Loucy (cell line): ENCODE measurements around the gene HTRA3.

Experiments
- H2AFZ ChIP-seq: fragments of 200-600 bp; sonication (generic); 2 replicates; pipeline ENCODE4 v1.6.0; 2016; ENCODE audit warnings: antibody characterized with exemption, mild to moderate bottlenecking, low read length, moderate library complexity
- H3F3A ChIP-seq: fragments of 200-600 bp; 2 replicates; pipeline ENCODE4 v1.6.0; 2016; ENCODE audit warnings: antibody characterized with exemption, low read depth, mild to moderate bottlenecking
- H3K27me3 ChIP-seq: fragments of 200-600 bp; sonication (generic); 2 replicates; pipeline ENCODE4 v1.6.1; 2014; ENCODE audit warnings: low read length, mild to moderate bottlenecking; ENCODE audit not compliant: insufficient read depth, poor library complexity, severe bottlenecking
- H3K36me3 ChIP-seq: fragments of 200-600 bp; sonication (generic); 2 replicates; pipeline ENCODE4 v1.6.1; 2016; ENCODE audit warnings: low read length; ENCODE audit not compliant: insufficient read depth
- H3K4me1 ChIP-seq: fragments of 200-600 bp; sonication (generic); 2 replicates; pipeline ENCODE4 v1.5.1; 2014; ENCODE audit warnings: low read length, mild to moderate bottlenecking; ENCODE audit not compliant: insufficient read depth, poor library complexity, severe bottlenecking
- H3K4me2 ChIP-seq: fragments of 200-600 bp; sonication (generic); 2 replicates; pipeline ENCODE4 v1.6.0; 2014; ENCODE audit warnings: antibody characterized with exemption, low read length, low read depth, mild to moderate bottlenecking; ENCODE audit not compliant: poor library complexity, severe bottlenecking
- H3K4me3 ChIP-seq: fragments of 200-600 bp; sonication (generic); 2 replicates; pipeline ENCODE4 v1.5.1; 2014; ENCODE audit warnings: low read length, mild to moderate bottlenecking, mixed read lengths; ENCODE audit not compliant: poor library complexity, severe bottlenecking
- H3K79me2 ChIP-seq: fragments of 200-600 bp; sonication (generic); 2 replicates; pipeline ENCODE4 v1.6.1; 2014; ENCODE audit warnings: low read length; ENCODE audit not compliant: insufficient read depth
- H3K9ac ChIP-seq: fragments of 200-600 bp; sonication (generic); 2 replicates; pipeline ENCODE4 v1.6.0; 2014; ENCODE audit warnings: mild to moderate bottlenecking, low read depth, low read length, moderate library complexity; ENCODE audit not compliant: poor library complexity, severe bottlenecking
- H3K9me2 ChIP-seq: fragments of 200-600 bp; sonication (generic); replicated peaks from 2 replicates; pipeline ENCODE4 v1.6.1; 2016; ENCODE audit warnings: low read depth, low read length, mixed read lengths
- H3K9me3 ChIP-seq: fragments of 200-600 bp; sonication (generic); 2 replicates; pipeline ENCODE4 v1.6.1; 2014; ENCODE audit warnings: mild to moderate bottlenecking, antibody characterized with exemption, low read length, low read depth; ENCODE audit not compliant: insufficient read depth
- H4K20me1 ChIP-seq: fragments of 200-600 bp; sonication (generic); 2 replicates; pipeline ENCODE4 v1.6.0; 2014; ENCODE audit warnings: antibody characterized with exemption, low read length, mild to moderate bottlenecking; ENCODE audit not compliant: insufficient read depth, poor library complexity, severe bottlenecking
- EZH2phosphoT487 ChIP-seq: fragments of 200-600 bp; IDR thresholded peaks from 2 replicates; pipeline ENCODE4 v1.6.1; 2018; ENCODE audit warnings: antibody characterized with exemption, mild to moderate bottlenecking, moderate library complexity, borderline replicate concordance
- TF ChIP-seq, protein P1 (sequence below): fragments of 200-600 bp; sonication (generic); conservative IDR thresholded peaks from 2 replicates; pipeline ENCODE4 v1.5.1; 2014; ENCODE audit warnings: mild to moderate bottlenecking, antibody characterized with exemption, low read length

Gene HTRA3

DNA sequence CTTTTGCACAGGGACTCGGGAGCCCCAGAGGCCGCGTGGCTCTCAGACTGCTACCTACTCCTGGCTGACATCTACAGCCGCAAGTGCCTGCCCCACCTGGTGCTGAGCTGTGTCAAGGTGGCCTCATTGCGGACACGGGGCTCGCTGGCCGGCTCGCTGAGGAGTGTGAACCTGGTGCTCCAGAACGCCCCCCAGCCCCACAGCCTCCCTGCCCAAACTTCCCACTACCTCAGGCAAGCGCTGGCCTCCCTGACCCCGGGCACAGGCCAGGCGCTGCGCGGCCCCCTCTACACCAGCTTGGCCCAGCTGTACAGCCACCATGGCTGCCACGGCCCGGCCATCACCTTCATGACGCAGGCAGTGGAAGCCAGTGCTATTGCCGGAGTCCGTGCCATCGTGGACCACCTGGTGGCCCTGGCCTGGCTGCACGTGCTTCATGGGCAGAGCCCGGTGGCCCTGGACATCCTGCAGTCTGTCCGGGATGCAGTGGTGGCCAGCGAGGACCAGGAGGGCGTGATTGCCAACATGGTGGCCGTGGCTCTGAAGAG lies 41.7 kb upstream of the HTRA3 start:
- Histone ChIP-seq H3F3A (no peaks in the 10 kb centered on the region), H3K9ac (no peak overlapping the region), H3K4me2 (peak overlapping the region; percentile 75), H2AFZ (no peak overlapping the region), H3K36me3 (peaks cover 22% of the 10 kb centered on the region; the same call in 1 of the 2 replicates), H4K20me1 (no peaks in the 10 kb centered on the region), H3K27me3 (no peaks in the 10 kb centered on the region), H3K79me2 (no peaks in the 10 kb centered on the region), H3K9me3 (no peaks in the 10 kb centered on the region), H3K4me1 (peaks cover 16% of the 10 kb centered on the region), H3K9me2 (no peaks in the 10 kb centered on the region), H3K4me3 (no peak overlapping the region)
- TF ChIP-seq, protein P1, sequence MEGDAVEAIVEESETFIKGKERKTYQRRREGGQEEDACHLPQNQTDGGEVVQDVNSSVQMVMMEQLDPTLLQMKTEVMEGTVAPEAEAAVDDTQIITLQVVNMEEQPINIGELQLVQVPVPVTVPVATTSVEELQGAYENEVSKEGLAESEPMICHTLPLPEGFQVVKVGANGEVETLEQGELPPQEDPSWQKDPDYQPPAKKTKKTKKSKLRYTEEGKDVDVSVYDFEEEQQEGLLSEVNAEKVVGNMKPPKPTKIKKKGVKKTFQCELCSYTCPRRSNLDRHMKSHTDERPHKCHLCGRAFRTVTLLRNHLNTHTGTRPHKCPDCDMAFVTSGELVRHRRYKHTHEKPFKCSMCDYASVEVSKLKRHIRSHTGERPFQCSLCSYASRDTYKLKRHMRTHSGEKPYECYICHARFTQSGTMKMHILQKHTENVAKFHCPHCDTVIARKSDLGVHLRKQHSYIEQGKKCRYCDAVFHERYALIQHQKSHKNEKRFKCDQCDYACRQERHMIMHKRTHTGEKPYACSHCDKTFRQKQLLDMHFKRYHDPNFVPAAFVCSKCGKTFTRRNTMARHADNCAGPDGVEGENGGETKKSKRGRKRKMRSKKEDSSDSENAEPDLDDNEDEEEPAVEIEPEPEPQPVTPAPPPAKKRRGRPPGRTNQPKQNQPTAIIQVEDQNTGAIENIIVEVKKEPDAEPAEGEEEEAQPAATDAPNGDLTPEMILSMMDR, result no peak
- no peak for TF ChIP-seq EZH2phosphoT487

DNA sequence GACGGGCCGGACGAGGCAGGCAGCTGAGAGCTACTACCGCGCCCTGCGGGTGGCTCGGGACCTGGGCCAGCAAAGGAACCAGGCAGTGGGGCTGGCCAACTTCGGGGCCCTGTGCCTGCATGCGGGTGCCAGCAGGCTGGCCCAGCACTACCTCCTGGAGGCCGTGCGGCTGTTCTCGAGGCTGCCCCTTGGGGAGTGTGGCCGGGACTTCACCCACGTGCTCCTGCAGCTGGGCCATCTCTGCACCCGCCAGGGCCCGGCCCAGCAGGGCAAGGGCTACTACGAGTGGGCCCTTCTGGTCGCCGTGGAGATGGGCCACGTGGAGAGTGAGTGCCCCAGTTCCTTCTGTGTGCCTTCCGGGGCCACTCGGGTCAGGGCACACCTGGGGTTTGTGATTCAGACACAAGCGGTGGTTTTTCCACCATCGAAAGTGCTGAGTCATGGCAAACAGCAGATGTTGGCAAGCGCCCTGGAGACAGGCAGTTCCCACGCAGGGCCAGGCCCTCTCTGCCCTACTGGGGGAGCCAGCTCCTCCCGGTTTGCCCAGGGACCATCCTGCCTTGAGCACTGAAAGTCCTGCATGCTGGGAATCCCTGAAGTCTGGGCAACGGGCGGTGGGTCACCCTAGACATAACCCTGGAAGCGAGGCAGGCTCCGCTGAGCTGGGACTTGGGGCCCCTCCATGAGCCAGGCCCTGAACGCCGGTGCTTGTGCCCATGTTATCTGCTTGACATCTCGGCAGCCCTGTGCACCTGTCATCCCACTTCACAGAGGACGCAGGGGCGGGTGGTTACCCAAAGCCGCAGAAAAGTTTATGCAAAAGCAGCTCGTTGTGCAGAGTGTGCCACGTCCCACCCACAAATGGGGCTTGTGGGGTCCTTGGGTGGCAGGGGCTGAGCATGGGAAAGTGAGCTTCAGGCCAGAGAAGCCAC lies 41.0 kb upstream of the HTRA3 start:
- H3K36me3 ChIP-seq, result peaks cover 24% of the 10 kb centered on the region; the same call in 1 of the 2 replicates
- H2AFZ ChIP-seq, result no peak overlapping the region
- H3K4me1 ChIP-seq, result peaks cover 16% of the 10 kb centered on the region
- no peaks in the 10 kb centered on the region for H3K9me2 ChIP-seq
- H3K4me3 ChIP-seq, result peak overlapping the region; percentile 56
- H3K9me3 ChIP-seq, result no peaks in the 10 kb centered on the region
- no peaks in the 10 kb centered on the region for H3F3A ChIP-seq
- H3K79me2 ChIP-seq, result no peaks in the 10 kb centered on the region
- H3K27me3 ChIP-seq, result no peaks in the 10 kb centered on the region
- H3K9ac ChIP-seq, result peak overlapping the region; percentile 30
- H3K4me2 ChIP-seq, result peak overlapping the region; percentile 75
- no peak for TF ChIP-seq EZH2phosphoT487
- TF ChIP-seq, protein P1, result no peak
- no peaks in the 10 kb centered on the region for H4K20me1 ChIP-seq

DNA sequence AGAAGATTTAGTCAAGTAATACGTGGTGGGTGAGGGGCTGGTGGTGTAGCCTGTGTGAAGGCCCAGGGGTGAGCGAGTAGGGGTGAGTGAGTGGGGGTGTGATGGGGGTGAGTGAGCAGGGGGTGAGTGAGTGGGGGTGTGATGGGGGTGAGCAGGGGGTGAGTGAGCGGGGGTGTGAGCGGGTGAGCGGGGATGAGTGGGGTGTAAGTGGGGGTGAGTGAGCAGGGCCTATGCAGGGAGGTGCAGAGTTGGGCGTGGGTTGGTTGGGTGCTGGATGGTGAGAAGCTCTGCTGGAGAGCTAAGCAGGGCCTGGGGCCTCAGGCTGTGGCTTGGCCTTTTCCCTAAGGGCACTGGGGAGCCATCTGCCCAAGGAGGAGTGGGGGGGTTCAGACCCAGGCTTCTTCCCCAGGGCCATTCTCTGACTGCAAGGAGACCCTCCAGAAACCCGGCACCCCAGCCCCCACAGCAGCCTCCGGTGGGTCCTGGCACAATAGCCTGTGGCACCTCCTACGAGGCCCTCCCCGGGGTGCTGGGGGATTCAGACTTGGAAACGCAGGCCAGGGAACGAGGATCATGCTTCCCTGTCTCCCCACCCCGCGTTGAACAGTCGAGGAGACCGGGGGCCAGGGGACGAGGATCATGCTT lies 40.1 kb upstream of the HTRA3 start:
- Histone ChIP-seq H3K4me1 (peaks cover 16% of the 10 kb centered on the region), H3K4me3 (peak overlapping the region; percentile 56), H3F3A (no peaks in the 10 kb centered on the region), H3K9me2 (no peaks in the 10 kb centered on the region), H3K9me3 (no peaks in the 10 kb centered on the region), H2AFZ (no peak overlapping the region), H4K20me1 (no peaks in the 10 kb centered on the region), H3K9ac (peak overlapping the region; percentile 30), H3K4me2 (peak overlapping the region; percentile 75), H3K79me2 (no peaks in the 10 kb centered on the region), H3K36me3 (peaks cover 24% of the 10 kb centered on the region; the same call in 1 of the 2 replicates), H3K27me3 (no peaks in the 10 kb centered on the region)
- TF ChIP-seq, protein P1, result no peak
- TF ChIP-seq EZH2phosphoT487, result no peak
